K562 (cell line): ENCODE data around the gene MDN1. TPM values are rescaled to one million over a fixed set of nuclear protein-coding genes. Genes with fewer than 3 reads are reported as not detected.

Experiments used
- ATAC-seq: fragments of 200-7000 bp; cut with Tn5 transposase; 3 replicates; pipeline ENCODE4 v1.9.1; 2020; ENCODE audit warnings: moderate library complexity
- BruUV-seq: library from RNA; stranded (reverse); fragments of 400-500 nt; replicated peaks from 2 replicates; lab custom pipeline; 2021; lab: Mats Ljungman, UMichigan
- CTCF ChIA-PET: fragments of 300-600 bp; formaldehyde crosslinking; extraction: SDS; loops from one replicate; lab custom pipeline; 2021; ENCODE audit warnings: low intra/inter-chr PET ratio; lab: Yijun Ruan, JAX
- POLR2A ChIA-PET: fragments of 300-600, 350-650 bp; sonication (Branson Sonifier 250); formaldehyde crosslinking; extraction: SDS; loops from one replicate; lab custom pipeline; 2021; ENCODE audit warnings: antibody characterized with exemption, inconsistent platforms; lab: Yijun Ruan, JAX
- DNase-seq, 4 experiments: peaks; one replicate each; pipeline versions ENCODE4 v3.0.0 to v3.0.0-alpha.2; 2011 to 2018; ENCODE audit warnings: low spot score in 3 of 4, mixed read lengths in 3 of 4; ENCODE audit errors: extremely low read depth in 1 of 4
- FAIRE-seq: peaks from 2 replicates; lab custom pipeline; 2011; peaks lifted over from hg19 to GRCh38; lab: Jason Lieb, UNC
- H2AFZ ChIP-seq: 2 replicates; pipeline ENCODE4 v1.6.0; 2011; ENCODE audit warnings: low read depth, low read length, control low read depth, inconsistent platforms
- H3K27ac ChIP-seq: fragments of 200-600 bp; 3 replicates; pipeline ENCODE4 v1.8.0; 2011; ENCODE audit warnings: low read depth, mild to moderate bottlenecking, control low read depth, inconsistent platforms, low read length, moderate library complexity, mixed read lengths; ENCODE audit errors: extremely low read depth
- H3K27me3 ChIP-seq, 2 experiments: fragments of 300-600 bp in 1 of 2; 2 replicates in 1 of 2; 3 replicates in 1 of 2; pipeline versions ENCODE4 v1.6.0 to v1.8.0; 2011; ENCODE audit warnings: inconsistent platforms in 2 of 2, low read length in 2 of 2, mild to moderate bottlenecking in 1 of 2, mixed read lengths in 1 of 2, moderate library complexity in 1 of 2; ENCODE audit not compliant: control insufficient read depth in 2 of 2, insufficient read depth in 2 of 2
- H3K36me3 ChIP-seq: fragments of 300-600 bp; 3 replicates; pipeline ENCODE4 v1.8.0; 2011; ENCODE audit warnings: mild to moderate bottlenecking, low read length, inconsistent platforms; ENCODE audit not compliant: control insufficient read depth, insufficient read depth
- H3K4me1 ChIP-seq, 2 experiments: fragments of 200-600 bp in 1 of 2; replicated peaks in 1 of 2; 2 replicates in 1 of 2; 3 replicates in 1 of 2; pipeline versions ENCODE4 v1.5.1 to v1.8.0; 2011; ENCODE audit warnings: inconsistent platforms in 2 of 2, low read length in 2 of 2, mild to moderate bottlenecking in 1 of 2, mixed read lengths in 1 of 2, moderate library complexity in 1 of 2; ENCODE audit not compliant: control insufficient read depth in 2 of 2, insufficient read depth in 2 of 2
- H3K4me2 ChIP-seq: 2 replicates; pipeline ENCODE4 v1.6.1; 2011; ENCODE audit warnings: low read length, control low read depth, inconsistent platforms, mixed read lengths; ENCODE audit not compliant: insufficient read depth
- H3K4me3 ChIP-seq: fragments of 200-600 bp; sonication (generic), shearing (Covaris generic); 2 replicates; pipeline ENCODE4 v1.5.1; 2016; ENCODE audit warnings: control low read depth, inconsistent platforms
- H3K79me2 ChIP-seq: fragments of 200-600 bp; 3 replicates; pipeline ENCODE4 v1.8.0; 2011; ENCODE audit warnings: low read length, inconsistent platforms; ENCODE audit not compliant: control insufficient read depth, insufficient read depth
- H3K9ac ChIP-seq, 2 experiments: 2 replicates each; pipeline versions ENCODE4 v1.6.0 to v1.6.1; 2011; ENCODE audit warnings: low read depth in 2 of 2, low read length in 2 of 2, control low read depth in 1 of 2, inconsistent platforms in 1 of 2, mild to moderate bottlenecking in 1 of 2, mixed read lengths in 1 of 2; ENCODE audit not compliant: insufficient read depth in 1 of 2
- H3K9me1 ChIP-seq: one replicate; pipeline ENCODE4 v1.6.0; 2011; ENCODE audit warnings: inconsistent platforms, mild to moderate bottlenecking, low read length, moderate library complexity; ENCODE audit not compliant: control insufficient read depth, insufficient read depth
- H3K9me3 ChIP-seq: replicated peaks from 2 replicates; pipeline ENCODE4 v1.5.1; 2011; ENCODE audit warnings: low read depth, low read length, inconsistent platforms; ENCODE audit not compliant: control insufficient read depth, insufficient read depth
- H4K20me1 ChIP-seq: replicated peaks from 2 replicates; pipeline ENCODE4 v1.6.1; 2011; ENCODE audit warnings: low read length, inconsistent platforms, mixed read lengths; ENCODE audit not compliant: control insufficient read depth, insufficient read depth
- ESRRA ChIP-seq: fragments of 450-650 bp; IDR thresholded peaks from 2 replicates; pipeline ENCODE4 v1.6.1; 2014; ENCODE audit warnings: low read depth, mild to moderate bottlenecking, moderate library complexity, borderline replicate concordance
- GTF2E2 ChIP-seq: fragments of 200-800 bp; sonication (Bioruptor generic); IDR thresholded peaks from 2 replicates; pipeline ENCODE4 v1.6.1; 2016; ENCODE audit warnings: missing genetic modification characterization, missing compliant biosample characterization
- HDAC1 ChIP-seq, 2 experiments: fragments of 450-650 bp; IDR thresholded peaks; 2 replicates each; pipeline ENCODE4 v1.6.1; 2016 to 2017; ENCODE audit warnings: inconsistent platforms in 1 of 2, mild to moderate bottlenecking in 1 of 2, moderate library complexity in 1 of 2
- JUND ChIP-seq, 2 experiments: IDR thresholded peaks; 2 replicates in 1 of 2; 3 replicates in 1 of 2; pipeline ENCODE4 v1.6.1; 2011; ENCODE audit warnings: borderline replicate concordance in 2 of 2, low read depth in 2 of 2, low read length in 2 of 2, improper control_type of control experiment in 1 of 2, missing biosample characterization in 1 of 2, missing genetic modification characterization in 1 of 2, missing genetic modification reagents in 1 of 2
- RFX1 ChIP-seq: fragments of 450-650 bp; IDR thresholded peaks from 2 replicates; pipeline ENCODE4 v1.6.1; 2016; ENCODE audit warnings: mild to moderate bottlenecking, moderate library complexity
- TBP ChIP-seq: optimal IDR thresholded peaks from 2 replicates; pipeline ENCODE3; 2011; ENCODE audit warnings: low read depth, low read length, improper control_type of control experiment
- XRCC4 ChIP-seq: IDR thresholded peaks from one replicate; pipeline ENCODE4 v1.6.1; 2011; ENCODE audit not compliant: insufficient read depth, insufficient read length; ENCODE audit errors: extremely low read depth
- ZBED1 ChIP-seq: IDR thresholded peaks from 2 replicates; pipeline ENCODE4 v1.6.1; 2014
- ZFP30 ChIP-seq: fragments of 250-450 bp; sonication (Bioruptor Pico); IDR thresholded peaks from 2 replicates; pipeline ENCODE4 v1.8.0; 2022; ENCODE audit warnings: moderate library complexity, mild to moderate bottlenecking, inconsistent platforms, borderline replicate concordance
- ZFX ChIP-seq: sonication (generic); formaldehyde crosslinking; IDR thresholded peaks from 2 replicates; pipeline ENCODE4 v1.8.0; 2022; ENCODE audit warnings: mild to moderate bottlenecking, missing genetic modification reagents, moderate library complexity
- ZNF830 ChIP-seq: fragments of 250-450 bp; sonication (Bioruptor Pico); IDR thresholded peaks from 2 replicates; pipeline ENCODE4 v1.5.0; 2021; ENCODE audit warnings: mild to moderate bottlenecking
- WGBS: fragments of 100-300 bp; shearing (Covaris generic); methylation state at CpG from one replicate; pipeline ENCODE4 v1.1.6; 2016; ENCODE audit warnings: low coverage, mixed read lengths; ENCODE audit not compliant: insufficient coverage; ENCODE audit errors: missing lambda C conversion rate; 5-methylcytosine and 5-hydroxymethylcytosine counted together
- in situ Hi-C: fragments of 300-500 bp; cut with MboI; formaldehyde crosslinking; loops from 4 replicates; pipeline ENCODE4 v1.15.0; 2018; ENCODE audit warnings: inconsistent platforms, mixed read lengths
- intact Hi-C: fragments of 100-400 bp; cut with micrococcal nuclease; formaldehyde crosslinking; loops from 2 replicates; pipeline ENCODE4 v1.14.2; 2022
- polyA plus RNA-seq, 8 experiments: library from polyadenylated mRNA; depleted of rRNA in 4 of 8; stranded (reverse) in 5 of 8; unstranded in 3 of 8; fragments of >200 nt; fragmentation: Nextera tagmentation in 2 of 8; fragmentation: Illumina TruSeq in 1 of 8; extraction: Ambion mirVana in 2 of 8; extraction: Trizol in 1 of 8; gene quantifications; 2 replicates each; pipeline versions ENCODE4 v1.2.1 to v1.2.3, GENCODE V29; 2011 to 2014; ENCODE audit warnings: inconsistent platforms in 1 of 8, missing spikeins in 1 of 8
- total RNA-seq, 7 experiments: library from RNA; depleted of rRNA in 6 of 7; stranded (reverse); fragments of >200 nt in 6 of 7; fragmentation: Illumina TruSeq in 2 of 7; extraction: Trizol in 2 of 7; gene quantifications; 2 replicates each; pipeline versions ENCODE4 v1.2.1 to v1.2.3, GENCODE V29; 2011 to 2021; ENCODE audit warnings: low replicate concordance in 1 of 7
- TF ChIP-seq, protein P1 (sequence below): fragments of 250-450 bp; sonication (Bioruptor Pico); IDR thresholded peaks from 2 replicates; pipeline ENCODE4 v1.5.0; 2021; ENCODE audit warnings: mild to moderate bottlenecking, moderate library complexity
- TF ChIP-seq, protein P2 (sequence below): fragments of 450-650 bp; formaldehyde crosslinking; IDR thresholded peaks from 2 replicates; pipeline ENCODE4 v1.4.0; 2022; ENCODE audit warnings: mild to moderate bottlenecking, moderate library complexity
- TF ChIP-seq, protein P3 (sequence below): sonication (generic); formaldehyde crosslinking; IDR thresholded peaks from 2 replicates; pipeline ENCODE4 v1.8.1; 2023; ENCODE audit warnings: mild to moderate bottlenecking, missing genetic modification reagents

The MDN1 gene
- total and polyA plus RNA-seq, 9 of the 15 experiments (the other 6 are each of a cell fraction or from before 2014, with no cell fraction given), result 25.6 to 93.6 (median 43.0) TPM

DNA sequence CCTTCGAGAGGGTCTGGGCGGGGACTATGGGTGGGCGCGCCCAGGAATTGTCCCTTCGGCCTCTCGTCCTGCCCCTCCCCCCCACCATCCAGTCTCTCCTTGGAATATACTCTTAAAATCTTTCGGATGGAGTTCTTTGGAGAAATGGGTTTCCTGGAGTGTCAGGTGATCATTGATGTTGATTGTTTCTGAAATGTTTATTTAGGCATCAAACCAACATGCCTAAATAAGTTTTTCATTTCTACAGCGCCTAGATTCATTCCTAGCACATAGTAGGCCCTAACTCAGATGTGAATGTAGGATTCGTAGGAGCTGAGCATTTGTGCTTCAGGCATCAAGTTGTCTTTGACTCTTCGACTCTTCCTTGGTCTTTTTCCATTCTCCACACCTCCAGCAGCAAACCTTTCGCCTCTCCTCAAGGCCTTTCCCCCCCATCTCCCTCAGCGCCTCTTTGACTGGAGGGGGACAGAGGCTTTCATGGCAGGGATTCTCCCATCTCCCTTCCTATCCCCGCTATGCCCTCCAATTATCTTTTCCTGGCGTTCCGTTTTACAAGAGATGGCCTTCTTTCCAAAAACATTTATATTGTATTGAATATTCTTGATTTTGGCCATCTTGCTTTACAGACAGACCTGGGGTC is 10.7 kb upstream of the MDN1 start:
- ChIA-PET POLR2A (interaction anchor here (1.5 to 3.9 kb wide), 2 partner anchors 10 kb away, joined by 3 to 43 read pairs; partner anchors contain the start of gene MDN1), CTCF (no interaction called here)
- in situ Hi-C loops (no loop called here), intact Hi-C loops (no loop called here)
- peak in 2 of 4 experiments; percentile 27 to 34 for DNase-seq
- ATAC-seq, result no peak
- Histone ChIP-seq H3K9me3 (no peaks in the 10 kb centered on the region), H3K36me3 (peaks cover 27% of the 10 kb centered on the region), H3K27me3 (no peaks in the 10 kb centered on the region), H3K9ac (peak overlapping the region; percentile 90 to 100), H3K4me1 (peaks cover 0 to 17% of the 10 kb centered on the region in 2 experiments; a peak in 3 of 5 replicates), H3K27ac (peak overlapping the region; percentile 86), H3K79me2 (peaks cover 37% of the 10 kb centered on the region), H4K20me1 (no peaks in the 10 kb centered on the region), H3K9me1 (no peaks in the 10 kb centered on the region), H3K4me2 (peak overlapping the region; percentile 93), H2AFZ (peak overlapping the region; percentile 95), H3K4me3 (peak overlapping the region; percentile 73)
- 0% methylated on average over 15 of the region's 15 CpGs for WGBS
- no peak for FAIRE-seq
- TSS peak; percentile 62 for BruUV-seq
- TF ChIP-seq ZBED1 (no peak), ESRRA (no peak), ZFX (CRISPR knock-in tag) (peak; percentile 42; the same call in 1 of the 2 replicates), ZFP30 (CRISPR knock-in tag) (no peak), TBP (no peak), RFX1 (no peak), GTF2E2 (0 out of 2 replicates have a peak, but pooled peaks have one; percentile 9), HDAC1 (IDR thresholded peaks at IDR 0.05) (no peak; a peak in 1 of 4 replicates), JUND (IDR thresholded peaks at IDR 0.05; ENCODE audit: borderline replicate concordance, low read depth, low read length) (0 out of 2 replicates have a peak, but pooled peaks have one; percentile 6), JUND (tag; IDR thresholded peaks at IDR 0.05; ENCODE audit: borderline replicate concordance, low read depth, low read length) (no peak), XRCC4 (no peak), ZNF830 (CRISPR knock-in tag) (no peak)
- TF ChIP-seq, protein P1, sequence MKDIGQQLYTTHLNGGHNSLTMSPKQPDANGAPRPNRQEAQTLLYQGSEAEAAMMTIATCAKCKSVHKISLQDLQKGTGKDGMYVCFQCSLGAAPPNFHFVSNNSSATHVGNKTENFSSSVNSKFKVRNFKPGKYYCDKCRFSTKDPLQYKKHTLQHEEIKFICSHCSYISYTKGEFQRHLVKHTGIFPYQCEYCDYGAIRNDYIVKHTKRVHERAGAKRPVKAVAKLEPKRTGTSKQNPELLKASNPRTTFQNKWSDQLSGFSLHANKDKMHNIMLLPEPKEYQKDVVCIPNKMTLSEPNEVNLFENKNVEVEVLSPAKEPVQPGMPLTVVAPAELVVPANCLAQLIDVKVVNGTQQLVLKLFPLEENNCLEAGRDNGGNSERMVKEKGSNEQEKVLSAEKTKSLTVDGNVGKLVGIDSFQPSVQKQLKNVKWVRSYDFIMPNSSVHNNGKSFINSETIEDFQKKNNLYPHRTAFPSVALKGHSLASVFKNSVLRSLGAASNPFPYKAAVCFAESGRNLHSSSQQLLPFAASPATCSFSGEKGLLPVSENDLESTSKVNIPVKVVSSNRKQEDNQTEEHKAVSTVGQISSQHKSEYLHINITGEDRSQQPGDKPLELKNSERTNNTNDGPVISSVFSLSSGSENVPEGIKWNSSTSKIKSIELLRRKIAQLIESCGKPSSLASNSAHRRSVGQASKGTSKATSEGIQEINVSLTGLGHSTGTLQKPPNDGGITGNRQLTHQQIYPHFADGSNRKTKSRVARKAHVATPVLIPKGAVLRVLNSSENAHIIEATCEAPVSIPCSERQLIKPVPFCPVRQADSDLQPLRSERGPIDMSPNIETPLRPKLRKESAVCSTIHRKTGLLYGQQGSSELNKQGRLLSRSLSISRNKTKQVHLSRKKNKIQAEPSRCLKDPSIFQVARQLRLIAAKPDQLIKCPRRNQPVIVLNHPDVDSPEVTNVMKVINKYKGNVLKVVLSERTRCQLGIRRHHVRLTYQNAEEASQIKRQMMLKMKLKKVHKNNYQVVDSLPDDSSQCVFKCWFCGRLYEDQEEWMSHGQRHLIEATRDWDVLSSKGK (CRISPR knock-in tag), result no peak
- TF ChIP-seq, protein P2, sequence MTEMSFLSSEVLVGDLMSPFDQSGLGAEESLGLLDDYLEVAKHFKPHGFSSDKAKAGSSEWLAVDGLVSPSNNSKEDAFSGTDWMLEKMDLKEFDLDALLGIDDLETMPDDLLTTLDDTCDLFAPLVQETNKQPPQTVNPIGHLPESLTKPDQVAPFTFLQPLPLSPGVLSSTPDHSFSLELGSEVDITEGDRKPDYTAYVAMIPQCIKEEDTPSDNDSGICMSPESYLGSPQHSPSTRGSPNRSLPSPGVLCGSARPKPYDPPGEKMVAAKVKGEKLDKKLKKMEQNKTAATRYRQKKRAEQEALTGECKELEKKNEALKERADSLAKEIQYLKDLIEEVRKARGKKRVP (CRISPR knock-in tag), result no peak
- TF ChIP-seq, protein P3, sequence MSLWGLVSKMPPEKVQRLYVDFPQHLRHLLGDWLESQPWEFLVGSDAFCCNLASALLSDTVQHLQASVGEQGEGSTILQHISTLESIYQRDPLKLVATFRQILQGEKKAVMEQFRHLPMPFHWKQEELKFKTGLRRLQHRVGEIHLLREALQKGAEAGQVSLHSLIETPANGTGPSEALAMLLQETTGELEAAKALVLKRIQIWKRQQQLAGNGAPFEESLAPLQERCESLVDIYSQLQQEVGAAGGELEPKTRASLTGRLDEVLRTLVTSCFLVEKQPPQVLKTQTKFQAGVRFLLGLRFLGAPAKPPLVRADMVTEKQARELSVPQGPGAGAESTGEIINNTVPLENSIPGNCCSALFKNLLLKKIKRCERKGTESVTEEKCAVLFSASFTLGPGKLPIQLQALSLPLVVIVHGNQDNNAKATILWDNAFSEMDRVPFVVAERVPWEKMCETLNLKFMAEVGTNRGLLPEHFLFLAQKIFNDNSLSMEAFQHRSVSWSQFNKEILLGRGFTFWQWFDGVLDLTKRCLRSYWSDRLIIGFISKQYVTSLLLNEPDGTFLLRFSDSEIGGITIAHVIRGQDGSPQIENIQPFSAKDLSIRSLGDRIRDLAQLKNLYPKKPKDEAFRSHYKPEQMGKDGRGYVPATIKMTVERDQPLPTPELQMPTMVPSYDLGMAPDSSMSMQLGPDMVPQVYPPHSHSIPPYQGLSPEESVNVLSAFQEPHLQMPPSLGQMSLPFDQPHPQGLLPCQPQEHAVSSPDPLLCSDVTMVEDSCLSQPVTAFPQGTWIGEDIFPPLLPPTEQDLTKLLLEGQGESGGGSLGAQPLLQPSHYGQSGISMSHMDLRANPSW (CRISPR knock-in tag), result no peak
